ENCODE measurements around the gene ABAT.
"Not testable (repeated sequence)": the region's sequence is repeated elsewhere in the genome, so short reads cannot be mapped to it uniquely, and the experiment has no call there.

Gene ABAT

DNA sequence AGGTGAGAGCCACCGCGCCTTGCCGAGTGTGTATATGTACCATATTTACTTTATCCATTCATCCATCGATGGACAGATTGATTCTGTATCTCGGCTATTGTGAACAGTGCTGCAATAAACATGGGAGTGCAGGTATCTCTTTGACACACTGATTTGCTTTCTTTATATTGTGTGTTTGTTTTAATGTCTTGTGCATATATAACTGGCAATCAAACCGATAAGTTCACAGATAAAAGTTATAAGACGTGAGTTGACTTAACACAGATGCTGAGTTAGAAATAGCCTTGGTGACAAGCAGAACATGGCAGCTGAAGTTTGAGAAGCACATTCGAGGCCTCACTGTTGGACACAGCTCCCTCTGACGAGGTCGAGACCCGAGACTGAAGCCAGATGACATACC is 99.8 kb downstream of the ABAT start:
- no peak for DNase-seq (ENCODE audit: low read depth in 3 of 3, low spot score in 1 of 3)

DNA sequence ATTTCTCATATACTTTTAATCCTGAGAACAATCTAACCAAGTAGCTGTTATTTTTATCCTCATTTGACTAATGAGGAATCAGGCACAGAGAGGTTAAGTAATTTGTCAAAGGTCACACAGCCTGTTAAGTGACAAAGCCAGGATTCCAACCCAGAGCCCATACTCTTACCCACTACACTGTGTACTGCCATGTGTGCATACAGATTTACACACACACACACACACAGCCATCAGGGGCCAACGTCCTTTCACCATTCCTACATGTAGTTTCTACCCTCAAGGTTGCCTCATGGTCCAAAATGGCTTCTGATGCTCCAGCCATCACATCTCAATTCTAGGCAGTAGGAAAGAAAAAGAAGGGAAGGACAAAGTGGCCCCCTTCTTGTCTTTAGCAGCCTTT is 100.9 kb downstream of the ABAT start:
- DNase-seq (ENCODE audit: low read depth in 3 of 3, low spot score in 1 of 3) = no peak

DNA sequence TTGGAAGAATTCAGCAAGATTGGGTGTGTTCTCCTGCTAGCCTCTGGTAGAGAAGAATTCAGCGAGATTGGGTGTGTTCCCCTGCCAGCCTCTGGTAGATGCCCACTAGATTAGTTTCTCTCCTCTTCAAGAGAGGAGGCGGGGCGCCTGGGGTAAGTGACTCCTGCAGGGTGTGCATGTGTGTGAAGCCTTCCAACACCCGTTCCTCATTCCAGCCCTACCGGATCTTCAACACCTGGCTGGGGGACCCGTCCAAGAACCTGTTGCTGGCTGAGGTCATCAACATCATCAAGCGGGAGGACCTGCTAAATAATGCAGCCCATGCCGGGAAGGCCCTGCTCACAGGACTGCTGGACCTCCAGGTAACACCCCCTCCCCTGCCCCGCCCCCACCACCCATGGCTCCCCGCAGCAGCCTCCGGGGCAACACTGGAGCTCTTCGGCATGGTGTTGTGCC is 101.7 kb downstream of the ABAT start:
- DNase-seq (ENCODE audit: low read depth in 3 of 3, low spot score in 1 of 3) = no peak

DNA sequence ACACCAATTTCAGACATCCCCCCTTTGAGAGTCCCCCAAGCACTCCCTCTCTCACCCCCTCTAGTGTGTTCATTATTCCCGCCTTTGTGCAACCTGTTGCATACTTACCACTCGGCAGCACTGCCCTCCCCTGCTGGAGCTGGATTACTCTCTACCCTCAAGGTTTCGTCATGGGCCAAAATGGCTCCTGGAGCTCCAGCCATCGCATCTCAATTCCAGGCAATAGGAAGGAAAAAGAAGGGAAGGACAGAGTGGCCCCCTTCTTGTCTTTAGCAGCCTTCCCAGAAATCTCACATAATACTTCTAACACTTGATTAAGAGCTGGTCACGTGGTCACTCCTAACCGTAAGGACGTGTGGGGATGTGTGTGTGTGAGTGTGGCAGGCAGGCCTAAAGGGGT is 102.8 kb downstream of the ABAT start:
- no peak for DNase-seq (ENCODE audit: low read depth in 3 of 3, low spot score in 1 of 3)

DNA sequence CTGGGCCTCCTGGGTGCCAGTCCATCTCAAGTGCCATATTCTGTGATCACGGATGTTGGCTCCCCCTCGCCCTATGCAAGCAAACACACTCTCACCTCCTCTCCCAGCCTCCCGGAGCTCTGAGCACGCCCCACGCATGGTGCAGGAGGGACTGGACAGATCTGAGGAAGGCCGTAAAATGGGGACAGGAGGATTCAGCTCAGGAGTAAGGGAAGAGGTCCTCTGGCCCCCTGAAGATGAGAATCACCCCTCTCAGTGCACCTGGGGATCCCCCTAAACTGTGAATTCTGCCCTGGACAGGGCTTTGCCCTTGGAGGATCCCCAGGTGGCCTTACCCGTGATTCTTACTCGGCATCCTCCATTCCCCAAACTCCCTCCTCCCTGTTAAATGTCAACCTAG is 107.4 kb downstream of the ABAT start:
- DNase-seq (ENCODE audit: low read depth in 3 of 3, low spot score in 1 of 3) = no peak

DNA sequence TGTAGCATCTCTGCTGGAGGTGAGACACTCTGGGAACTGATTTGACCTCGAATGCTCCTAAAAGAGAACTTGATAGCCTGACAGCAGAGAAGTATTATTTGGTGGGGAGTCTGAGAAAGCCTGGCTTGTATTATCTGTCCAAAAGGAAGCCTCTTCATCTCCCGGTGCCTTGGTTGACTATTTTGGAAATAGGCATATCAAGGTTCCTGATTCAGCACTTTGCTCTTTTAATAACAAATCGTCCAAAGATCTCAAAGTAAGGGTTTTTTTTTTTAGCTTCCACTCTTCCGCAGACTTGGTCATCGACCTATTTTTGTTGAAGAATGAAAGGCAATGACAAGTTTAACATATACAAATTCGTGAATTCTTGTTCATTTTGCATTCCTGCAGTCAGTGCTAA is 108.3 kb downstream of the ABAT start:
- no peak for DNase-seq (ENCODE audit: low read depth in 3 of 3, low spot score in 1 of 3)

DNA sequence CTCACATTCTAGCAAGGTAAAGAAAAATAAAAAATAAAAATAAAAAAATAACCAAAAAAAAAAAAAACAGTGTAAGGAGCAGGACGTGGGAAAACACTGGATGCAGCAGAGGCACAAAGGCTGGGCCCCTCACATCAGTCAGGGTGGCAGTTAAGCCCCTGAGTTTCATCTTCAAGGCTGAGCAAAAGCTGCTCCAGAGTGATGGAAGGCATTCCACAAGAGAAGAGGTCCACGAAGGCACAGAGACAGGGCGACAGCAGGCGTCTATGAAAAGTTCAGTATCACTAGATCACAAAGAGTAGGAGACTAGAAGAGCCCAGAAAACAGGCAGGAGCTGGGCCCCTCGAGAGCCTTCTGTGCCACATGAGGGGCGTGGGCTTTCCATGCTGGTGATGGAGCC is 111.0 kb downstream of the ABAT start:
- no peak for DNase-seq (ENCODE audit: low read depth in 3 of 3, low spot score in 1 of 3)

DNA sequence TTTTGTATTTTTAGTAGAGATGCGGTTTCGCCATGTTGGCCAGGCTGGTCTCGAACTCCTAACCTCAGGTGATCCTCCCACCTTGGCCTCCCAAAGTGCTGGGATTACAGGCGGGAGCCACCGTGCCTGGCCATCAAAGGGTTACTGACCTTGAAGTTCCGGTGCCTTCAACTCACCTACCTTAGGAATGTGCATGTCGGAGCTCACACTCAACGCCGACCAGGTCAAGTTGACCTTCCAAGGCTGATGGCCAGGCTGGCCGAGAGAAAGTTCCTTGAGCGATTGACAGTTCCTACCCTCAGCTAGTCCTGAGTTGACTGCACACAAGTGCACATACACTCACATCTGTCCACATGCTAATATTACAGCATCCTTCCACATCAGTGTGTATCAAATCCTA is 111.9 kb downstream of the ABAT start:
- not testable (repeated sequence) for DNase-seq (ENCODE audit: low read depth in 3 of 3, low spot score in 1 of 3)

DNA sequence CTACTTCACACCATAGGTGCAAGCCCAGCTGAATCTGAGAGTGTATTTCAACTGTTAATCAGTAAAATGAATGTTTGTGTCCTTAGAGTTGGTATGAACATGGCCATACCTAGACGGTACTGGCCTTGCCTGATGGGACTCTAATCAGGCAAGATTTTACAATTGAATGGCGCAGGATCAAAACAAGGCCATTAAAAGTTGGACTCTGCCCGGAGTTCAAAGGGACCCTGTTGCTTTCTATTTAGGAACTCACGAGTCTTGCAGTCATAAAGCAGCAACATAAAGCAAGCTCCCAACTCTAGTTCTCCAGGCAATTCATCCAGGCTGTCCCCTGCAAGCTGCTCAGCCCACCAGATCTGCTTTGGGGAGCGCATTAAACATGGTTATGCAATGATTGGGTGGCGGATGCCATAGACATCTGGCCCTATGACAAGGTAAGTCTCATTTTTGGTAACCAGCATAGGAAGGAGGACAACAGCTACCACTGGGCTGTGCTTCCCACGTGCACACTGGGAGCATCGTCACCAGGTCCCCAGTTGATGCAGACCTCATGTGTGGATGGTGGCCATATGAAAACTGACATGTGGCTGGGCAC is 114.3 kb downstream of the ABAT start:
- DNase-seq (ENCODE audit: low read depth in 3 of 3, low spot score in 1 of 3) = no peak

DNA sequence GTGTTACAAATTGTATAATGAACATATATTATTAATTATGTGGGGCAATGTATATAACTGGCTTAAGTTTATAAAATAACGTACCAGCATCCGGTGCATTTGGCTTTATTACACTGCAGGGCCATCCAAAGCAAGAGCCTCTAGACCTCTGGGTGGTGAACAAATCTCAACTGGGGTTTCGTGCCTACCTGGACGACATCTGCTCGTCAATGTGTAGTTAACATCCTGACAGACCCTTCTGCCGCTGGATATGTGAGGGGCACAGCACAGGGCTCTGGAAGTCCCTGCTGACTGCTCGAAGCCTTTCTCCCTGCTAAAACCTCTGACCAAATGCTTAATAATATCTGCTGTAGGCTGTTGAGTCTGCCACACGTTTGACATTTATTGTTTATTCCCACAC is 120.7 kb downstream of the ABAT start:
- DNase-seq (ENCODE audit: low read depth in 3 of 3, low spot score in 1 of 3) = no peak

DNA sequence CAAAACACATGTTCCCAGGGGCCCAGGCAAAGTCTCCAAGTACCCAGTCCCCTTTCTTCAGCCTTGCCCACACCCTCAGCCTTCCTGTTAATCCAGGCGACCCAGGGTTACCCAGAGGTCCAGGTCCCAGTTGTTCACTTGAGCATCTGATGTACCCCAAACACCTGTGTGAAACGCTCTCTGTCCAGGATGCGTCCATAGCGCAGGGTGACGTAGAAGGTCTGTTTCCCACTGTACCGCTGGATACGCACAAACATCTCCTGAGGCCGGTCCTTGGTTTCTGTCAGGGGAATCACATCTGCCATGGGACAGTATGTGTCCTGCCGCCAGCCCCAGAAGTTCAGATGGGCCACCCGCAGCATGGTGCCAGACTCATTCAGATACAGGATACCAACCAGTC is 121.4 kb downstream of the ABAT start:
- no peak for DNase-seq (ENCODE audit: low read depth in 3 of 3, low spot score in 1 of 3)

DNA sequence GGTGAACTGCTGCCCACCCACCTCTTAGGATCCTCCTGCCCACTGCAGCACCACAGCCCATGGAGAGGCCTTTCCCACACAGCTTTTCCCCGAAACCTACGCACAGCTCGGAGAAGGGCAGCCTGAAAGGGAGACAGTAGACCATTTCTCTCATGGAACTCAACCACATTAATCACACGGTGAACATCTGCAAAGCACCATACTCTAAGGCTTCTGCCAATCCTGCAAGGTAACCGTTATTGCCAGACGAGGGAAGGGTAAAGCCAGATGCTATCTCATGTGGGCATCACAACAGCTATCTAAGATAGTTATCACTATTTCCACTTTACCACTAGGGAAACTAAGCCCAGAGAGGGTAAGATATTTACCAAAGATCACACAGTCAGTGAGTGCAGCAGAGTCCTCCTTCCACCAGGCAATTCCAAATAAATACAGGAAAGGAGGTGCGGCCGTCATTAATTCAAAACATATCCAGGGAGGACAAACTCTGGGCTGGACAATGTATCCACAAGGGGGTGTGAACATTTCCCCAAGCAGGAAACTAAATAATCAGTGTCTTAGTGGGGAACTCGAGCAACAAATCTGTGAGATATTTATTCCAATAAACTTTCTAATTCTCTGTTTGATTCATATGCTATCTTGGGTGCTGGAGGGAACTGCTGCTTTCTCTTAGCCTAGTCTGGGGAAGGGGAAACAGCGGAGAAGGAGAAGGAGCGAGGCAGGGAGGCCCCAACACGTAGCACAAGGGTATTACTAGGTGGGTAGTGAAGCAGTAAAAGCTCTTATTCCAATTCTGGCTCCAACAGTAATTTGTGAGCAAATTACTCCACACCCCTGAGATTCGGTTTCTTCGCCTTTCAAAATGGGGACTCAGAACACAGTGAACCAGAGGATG is 122.3 kb downstream of the ABAT start:
- DNase-seq (ENCODE audit: low read depth in 3 of 3, low spot score in 1 of 3) = no peak

DNA sequence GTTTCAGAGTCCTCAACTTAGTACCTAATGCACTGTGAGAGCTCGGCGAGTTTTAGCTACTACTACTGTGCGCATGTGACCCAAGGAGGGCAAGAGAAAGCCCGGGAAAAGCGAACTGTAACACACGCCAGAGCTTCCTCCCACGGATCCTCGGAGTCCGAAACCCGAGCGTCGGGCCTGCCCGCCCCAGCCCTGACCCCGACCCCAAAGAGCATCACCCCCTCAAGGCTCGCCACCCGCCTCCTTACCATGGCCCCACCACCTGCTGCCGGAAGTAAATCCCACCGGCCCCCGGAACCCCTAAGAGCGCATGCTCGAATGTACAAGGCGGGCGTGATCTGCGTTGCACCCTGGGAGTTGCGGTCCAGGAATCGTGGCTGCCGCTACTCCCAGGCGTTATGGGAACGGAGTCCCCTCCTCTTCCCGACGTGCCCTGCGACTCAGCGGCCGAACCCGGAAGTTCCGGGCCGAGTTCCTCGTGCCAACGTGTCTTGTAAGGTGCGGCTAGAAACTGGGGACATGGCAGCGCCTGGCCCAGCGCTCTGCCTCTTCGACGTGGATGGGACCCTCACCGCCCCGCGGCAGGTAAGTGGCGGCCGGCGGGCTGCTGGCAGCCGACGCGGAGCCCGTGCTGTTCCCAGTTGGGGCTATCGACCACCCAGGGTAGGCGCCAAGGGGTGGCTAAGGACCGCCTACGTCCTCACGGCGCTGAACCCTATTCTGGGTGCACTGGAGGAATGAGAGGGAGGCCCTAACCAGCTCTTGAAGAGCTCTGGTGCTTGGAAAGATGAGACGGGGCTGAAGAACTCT is 123.2 kb downstream of the ABAT start, which contains the start of the genes PMM2 and TMEM186:
Gene PMM2, plus strand, starts transcription at position 476 of the 810 bp plus-strand sequence. Its CDS starts 44 bp downstream, at position 520.
Gene TMEM186, minus strand, starts transcription at position 276 of the 810 bp plus-strand sequence. Its CDS starts 25 bp downstream, at position 251.
- peak; percentile 84 to 86 (median 86) for DNase-seq (ENCODE audit: low read depth in 3 of 3, low spot score in 1 of 3)

DNA sequence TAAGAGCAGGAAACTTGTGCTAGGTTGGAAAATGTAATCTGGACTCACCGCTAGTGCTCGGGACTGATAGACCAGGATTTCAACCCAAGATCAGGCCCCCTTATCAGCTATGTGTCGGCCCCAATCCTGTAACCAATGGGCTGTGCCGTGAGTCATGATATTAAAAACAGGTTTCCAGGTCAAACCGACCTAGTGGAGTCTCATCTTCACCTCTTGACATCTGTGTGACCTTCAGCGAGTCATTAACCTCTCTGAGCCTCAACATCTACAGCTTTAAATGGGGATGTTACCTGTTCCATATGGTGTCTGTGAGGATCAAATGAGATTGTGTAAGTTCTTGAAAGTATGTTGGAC is 123.7 kb downstream of the ABAT start:
- no peak for DNase-seq (ENCODE audit: low read depth in 3 of 3, low spot score in 1 of 3)

DNA sequence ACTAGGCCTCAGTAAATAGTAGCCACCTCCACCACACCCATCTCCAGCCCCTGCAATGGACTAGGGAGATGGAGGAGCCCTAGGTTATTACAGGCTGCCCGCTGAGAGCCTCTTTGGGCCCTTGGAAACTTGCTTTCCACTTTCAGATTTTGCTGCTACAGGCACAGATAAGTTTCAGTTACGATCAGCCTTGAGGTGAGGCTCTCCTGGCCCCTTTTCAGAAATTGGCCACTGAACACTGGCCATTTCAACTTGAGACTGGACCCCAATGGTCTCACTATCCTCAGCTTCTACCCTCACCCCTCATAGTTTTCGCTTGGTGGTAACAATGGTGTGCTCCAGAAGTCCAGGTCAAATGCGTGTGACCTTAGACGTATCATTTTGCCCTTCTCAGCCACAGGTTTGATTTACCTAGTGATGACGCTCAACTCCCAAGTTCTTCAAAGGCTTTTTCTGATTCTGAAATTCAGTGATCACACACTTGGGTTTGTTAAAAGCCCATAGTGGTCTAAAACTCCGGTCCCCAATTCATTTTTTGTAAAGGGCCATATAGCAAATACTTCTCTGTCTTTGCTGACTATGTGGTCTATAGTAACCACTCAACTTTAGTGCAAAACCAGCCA is 124.2 kb downstream of the ABAT start:
- no peak for DNase-seq (ENCODE audit: low read depth in 3 of 3, low spot score in 1 of 3)

DNA sequence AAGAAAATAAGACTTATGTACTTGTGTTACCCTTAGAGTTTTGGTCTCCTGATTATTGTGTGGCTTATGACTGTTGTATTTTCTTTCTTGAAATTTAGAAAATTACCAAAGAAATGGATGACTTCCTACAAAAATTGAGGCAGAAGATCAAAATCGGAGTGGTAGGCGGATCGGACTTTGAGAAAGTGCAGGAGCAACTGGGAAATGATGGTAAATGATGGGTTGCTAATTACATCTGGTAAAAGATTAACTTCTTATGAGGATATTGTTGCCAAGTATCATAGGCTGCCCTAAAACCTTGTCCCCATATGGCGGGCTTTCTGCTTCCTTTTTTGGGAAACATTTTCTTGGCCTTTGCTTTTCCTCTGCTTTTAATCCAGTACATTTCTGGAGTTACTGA is 127.3 kb downstream of the ABAT start:
- DNase-seq (ENCODE audit: low read depth in 3 of 3, low spot score in 1 of 3) = no peak

DNA sequence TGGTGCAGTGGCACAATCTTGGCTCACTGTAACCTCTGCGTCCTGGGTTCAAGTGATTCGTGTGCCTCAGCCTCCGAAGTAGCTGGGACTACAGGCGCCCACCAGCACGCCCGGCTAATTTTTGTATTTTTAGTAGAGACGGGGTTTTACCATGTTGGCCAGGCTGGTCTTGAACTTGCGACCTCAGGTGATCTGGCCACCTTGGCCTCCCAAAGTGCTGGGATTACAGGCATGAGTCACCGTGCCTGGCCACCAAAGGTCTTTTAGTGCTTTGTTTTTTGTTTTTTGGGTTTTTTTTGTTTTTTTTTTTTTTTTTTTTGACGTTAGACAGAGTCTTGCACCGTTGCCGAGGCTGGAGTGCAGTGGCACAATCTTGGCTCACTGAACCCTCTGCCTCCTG is 129.3 kb downstream of the ABAT start:
- not testable (repeated sequence) for DNase-seq (ENCODE audit: low read depth in 3 of 3, low spot score in 1 of 3)

DNA sequence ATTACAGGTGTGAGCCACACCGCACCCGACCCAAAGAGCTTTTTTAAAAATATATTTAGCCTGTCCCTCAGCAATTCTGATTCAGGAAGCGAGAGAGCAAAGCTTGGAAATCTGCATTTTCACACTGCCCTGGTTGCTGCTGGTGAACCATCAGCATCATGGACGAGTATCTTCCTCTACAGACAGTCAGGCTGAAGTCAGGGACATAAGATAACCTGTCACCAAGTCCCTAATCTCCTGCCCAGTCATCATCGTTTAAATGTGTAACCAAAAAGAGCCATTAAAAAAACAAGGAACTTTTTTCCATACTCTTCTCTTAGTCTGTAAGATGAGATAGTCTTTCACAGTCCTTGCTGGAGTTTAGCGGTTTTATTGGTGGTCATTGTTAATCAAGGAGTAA is 129.9 kb downstream of the ABAT start:
- DNase-seq (ENCODE audit: low read depth in 3 of 3, low spot score in 1 of 3) = no peak

DNA sequence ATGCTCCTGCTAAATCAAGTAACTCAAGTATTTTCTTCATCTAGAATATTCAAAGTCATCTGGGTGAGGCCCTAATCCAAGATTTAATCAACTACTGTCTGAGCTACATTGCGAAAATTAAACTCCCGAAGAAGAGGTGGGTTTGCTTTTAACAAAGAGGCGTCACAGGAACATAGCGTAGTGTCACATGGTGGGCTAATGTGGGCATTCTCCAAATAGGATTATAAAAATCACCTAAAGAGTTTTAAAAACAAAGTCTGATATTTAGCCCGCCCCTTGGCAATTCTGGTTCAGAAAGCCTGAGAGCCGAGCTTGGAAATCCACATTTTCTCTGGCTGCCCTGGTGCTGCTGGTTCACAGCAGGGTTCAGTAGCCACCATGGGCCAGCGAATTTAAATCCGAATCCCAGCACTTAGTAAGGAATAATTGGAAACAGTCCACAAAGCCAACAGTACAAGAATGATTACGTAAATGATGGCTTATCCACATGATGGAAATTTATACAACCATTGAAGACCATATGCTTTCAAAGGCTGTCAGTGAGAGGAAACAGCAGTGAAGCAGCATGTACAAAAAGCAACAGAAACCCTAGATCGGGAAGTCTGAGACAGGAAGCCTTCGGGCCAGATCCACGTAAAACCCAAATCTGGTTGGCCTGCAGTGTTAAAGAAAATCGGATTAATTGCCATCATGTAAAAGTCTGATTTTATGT is 132.0 kb downstream of the ABAT start:
- DNase-seq (ENCODE audit: low read depth in 3 of 3, low spot score in 1 of 3) = no peak

DNA sequence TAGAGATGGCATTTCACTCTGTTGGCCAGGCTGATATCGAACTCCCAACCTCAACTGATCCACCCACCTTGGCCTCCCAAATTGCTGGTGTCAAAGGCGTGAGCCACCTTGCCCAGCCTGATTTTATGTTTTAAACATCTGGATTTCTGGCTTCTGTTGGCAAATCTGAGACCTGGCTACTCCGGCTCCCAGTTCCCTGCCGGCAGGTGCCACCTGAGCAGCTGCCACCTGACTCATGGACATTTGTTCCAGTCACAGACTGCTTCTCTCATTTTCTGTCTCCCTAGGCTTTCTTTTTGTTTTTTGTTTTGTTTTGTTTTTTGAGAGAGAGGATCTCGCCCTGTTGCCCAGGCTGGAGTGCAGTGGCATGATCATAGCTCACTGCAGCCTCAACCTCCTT is 132.8 kb downstream of the ABAT start:
- DNase-seq (ENCODE audit: low read depth in 3 of 3, low spot score in 1 of 3) = no peak

DNA sequence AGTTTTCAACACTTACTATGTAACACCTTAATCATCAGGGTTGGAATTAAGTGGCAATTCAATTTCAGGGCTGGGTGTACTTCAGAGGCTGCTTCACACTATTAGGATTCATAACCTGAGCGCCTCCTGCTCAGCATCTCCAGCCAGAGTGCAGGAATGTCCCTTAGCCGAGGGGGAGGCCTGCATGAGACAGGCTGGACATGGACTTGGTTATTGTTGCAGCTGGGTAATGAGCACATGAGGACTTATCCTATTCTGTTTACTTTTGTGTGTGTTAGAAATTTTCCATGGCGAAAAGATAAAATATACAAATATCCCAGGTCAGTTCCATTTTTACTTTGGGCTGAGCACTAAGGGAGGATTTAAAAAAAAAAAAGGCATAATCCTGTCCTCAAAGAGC is 133.6 kb downstream of the ABAT start:
- no peak for DNase-seq (ENCODE audit: low read depth in 3 of 3, low spot score in 1 of 3)

Data from stimulated activated CD4-positive, alpha-beta T cell treated with anti-CD3 and anti-CD28 coated beads, TNF-alpha, amount 100 ng/mL, for 1 hour (primary cell).